ENCODE data around the gene APAF1.

The APAF1 gene

DNA sequence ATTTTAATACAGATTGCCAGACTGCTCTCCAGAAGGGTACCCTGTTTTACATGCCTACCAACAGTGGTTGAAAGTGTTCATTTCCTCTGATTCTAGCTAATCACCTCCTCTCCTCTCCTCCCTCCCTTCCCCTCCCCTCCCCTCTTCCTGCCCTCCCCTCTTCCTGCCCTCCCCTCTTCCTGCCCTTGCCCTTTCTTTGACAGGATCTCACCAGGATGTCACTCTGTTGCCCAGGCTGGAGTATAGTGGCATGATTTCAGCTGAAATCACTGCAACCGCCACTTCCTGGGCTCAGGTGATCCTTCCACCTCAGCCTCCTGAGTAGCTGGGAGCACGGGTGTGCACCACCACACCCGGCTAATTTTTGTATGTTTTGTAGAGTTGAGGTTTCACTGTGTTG, 24.7 kb downstream of the APAF1 start:
- FAIRE-seq, result no peak

DNA sequence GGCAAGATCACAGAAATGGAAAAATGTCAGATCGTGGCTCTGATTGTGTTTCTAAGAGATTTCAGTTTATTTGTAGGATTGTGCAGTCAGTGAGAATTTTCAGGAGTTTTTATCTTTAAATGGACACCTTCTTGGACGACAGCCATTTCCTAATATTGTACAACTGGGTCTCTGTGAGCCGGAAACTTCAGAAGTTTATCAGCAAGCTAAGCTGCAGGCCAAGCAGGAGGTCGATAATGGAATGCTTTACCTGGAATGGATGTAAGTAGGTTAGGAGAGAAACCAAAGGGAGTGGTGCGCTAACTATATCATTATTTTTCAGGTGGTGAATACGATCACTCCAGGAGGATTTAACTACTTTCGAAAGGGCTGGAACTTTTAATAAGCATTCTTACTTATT, 26.4 kb downstream of the APAF1 start:
- no peak for FAIRE-seq

DNA sequence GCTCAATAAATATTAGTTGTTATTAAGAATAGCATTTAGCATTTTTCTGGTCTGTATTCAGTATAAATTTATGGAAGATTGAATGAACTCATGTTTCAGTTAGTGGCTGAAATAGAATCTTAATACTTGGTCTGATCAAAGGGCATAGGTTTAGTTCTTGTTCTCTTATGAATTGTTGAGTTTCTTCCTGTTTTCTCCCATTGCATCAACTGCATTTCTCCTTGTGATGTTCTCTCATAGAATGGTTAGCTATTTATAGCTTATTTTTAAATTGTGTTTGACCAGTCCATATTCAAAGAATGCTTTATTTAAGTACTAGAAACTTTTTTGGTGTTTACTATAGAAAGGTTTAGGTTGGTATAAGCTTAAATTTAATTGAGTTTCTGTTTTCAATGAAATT, 29.8 kb downstream of the APAF1 start:
- FAIRE-seq, result no peak

GRCh38 chr12:98678236-98678945, 33.3 kb downstream of the APAF1 start:
- no peak for FAIRE-seq

DNA sequence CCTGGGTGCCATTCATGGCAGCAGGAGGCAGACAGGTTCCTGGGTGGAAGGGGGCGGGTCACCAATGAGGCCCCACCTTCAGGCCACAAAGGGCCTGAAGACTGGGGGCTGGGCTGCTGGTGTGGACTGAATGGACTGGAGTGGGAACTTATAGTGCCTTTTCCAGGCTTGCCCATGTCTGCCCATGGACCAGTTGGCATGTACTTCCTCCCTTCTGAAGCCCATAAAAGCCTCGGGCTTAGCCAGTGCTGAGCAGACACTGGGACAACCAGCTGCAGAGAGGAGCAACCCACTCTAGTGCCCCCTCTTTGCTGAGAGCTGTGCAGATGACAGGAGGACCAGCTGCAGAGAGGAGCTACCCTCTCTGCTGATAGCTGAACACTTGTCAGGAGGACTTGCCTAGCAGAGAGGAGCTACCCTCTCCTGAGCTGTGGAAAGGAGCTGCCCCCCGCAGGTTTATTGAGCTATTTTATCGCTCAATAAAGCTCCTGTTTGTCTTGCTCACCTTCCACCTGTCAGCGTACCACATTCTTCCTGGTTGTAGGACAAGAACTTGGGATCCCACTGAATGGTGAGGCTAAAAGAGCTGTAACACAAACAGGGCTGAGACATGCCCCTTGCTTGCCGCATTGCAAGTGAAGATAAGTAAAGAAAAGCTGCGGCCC, 34.0 kb downstream of the APAF1 start:
- no peak for FAIRE-seq

- no peak for FAIRE-seq
Observed at GRCh38 chr12:98679611-98680005, 34.5 kb downstream of the APAF1 start.

DNA sequence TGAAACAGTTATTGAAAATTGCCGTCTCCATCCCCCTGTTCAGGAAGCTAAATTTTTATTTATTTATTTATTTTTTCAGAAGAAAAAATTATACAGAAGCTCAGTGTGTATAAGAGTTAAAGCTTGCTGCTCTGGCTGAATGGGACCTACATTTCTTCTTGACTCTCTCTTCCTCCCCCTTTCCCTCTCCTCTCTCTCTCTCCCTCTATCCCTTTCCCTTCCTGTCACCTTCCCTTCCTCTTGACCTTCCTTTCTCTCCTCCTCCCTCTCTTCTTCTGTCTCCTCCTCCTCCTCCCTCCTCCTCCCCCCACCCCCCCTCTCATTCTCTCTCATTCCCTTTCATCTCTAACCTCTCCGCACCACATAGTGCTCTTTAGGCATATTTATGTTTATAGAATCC, 39.1 kb downstream of the APAF1 start:
- no peak for FAIRE-seq

DNA sequence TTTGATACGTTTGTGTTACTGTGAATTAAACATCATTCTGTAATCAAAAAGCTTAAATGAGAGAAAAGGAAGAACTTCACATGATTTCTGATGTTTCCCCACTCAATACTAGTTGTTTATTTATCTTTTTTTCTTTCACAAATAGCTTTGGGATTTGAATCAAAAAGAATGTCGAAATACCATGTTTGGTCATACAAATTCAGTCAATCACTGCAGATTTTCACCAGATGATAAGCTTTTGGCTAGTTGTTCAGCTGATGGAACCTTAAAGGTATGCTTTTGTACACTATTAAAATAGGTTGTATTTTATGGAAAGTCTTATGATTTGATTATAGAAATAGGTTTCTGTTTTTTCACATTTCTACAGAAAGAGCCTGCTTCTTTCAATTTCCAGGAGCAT, 41.5 kb downstream of the APAF1 start:
- FAIRE-seq, result no peak

- FAIRE-seq, result no peak
Observed at GRCh38 chr12:98691351-98691750, 46.3 kb downstream of the APAF1 start.

DNA sequence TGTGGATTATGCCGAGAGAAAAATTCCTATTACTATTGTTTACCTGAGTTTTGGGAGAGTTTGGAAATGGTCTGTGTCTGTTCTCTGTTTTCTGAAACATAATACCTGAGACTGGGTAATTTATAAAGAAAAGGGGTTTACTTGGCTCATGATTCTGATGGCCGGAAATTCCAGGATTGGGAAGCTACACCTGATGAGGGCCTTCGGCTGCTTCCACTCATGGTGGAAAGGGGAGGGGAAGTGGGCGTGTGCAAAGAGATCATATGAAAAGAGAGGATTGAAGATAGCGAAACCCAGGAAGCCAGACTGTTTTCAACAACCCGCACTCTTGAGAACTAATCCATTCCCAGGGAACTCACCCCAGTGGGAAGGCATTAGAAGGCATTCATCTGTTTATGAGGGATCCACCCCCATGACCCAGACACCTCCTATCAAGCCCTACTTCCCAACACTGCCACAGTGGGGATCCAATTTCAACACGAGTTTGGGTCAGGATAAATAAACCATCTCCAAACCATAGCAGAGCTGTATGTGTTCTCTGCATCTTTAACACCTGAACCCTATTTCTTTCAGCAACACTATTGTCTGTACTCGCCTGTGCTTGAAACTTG, 51.1 kb downstream of the APAF1 start:
- no peak for FAIRE-seq

GRCh38 chr12:98697209-98697608, 52.1 kb downstream of the APAF1 start:
- no peak for FAIRE-seq

- FAIRE-seq, result peak; percentile 60
Observed at GRCh38 chr12:98698603-98699463, 53.7 kb downstream of the APAF1 start.

- FAIRE-seq, result no peak
Observed at GRCh38 chr12:98699586-98699985, 54.5 kb downstream of the APAF1 start.

DNA sequence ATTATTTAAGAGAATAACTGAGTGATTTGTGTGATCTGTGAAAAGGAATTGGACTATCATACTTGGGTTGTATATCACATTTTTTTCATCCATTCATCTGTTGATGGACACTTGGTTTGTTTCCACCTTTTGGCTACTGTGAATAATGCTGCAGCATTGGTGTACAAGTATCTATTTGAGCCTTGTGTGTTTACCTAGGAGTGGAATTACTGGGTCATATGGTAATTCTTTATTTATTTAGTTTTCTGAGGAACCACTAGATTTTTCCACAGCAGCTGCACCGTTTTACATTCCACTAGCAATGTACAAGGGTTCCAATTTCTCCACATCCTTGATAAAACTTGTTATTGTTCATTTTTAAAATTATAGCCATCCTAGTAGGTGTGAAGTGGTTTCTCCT, 56.1 kb downstream of the APAF1 start:
- no peak for FAIRE-seq

DNA sequence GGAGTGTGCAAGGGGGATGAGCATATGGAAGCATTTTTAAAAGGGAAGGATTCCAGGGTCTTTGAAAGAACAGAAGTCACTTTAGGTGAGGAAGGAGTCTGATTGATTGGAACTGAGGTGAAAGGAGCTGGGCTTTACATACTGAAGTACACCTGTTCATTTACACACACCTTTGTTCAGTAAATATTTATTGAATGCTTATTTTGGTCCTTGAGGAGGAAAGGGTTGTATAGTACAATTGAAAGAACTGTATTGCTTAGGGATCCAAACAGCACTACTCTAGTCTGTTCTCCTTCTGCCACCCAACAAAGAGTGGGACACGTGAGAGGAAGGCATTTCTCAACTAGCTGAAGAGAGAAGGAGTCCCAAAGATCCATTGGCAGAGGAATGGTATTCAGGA, 63.9 kb downstream of the APAF1 start:
- no peak for FAIRE-seq

GRCh38 chr12:98714426-98714825, 69.3 kb downstream of the APAF1 start:
- no peak for FAIRE-seq

DNA sequence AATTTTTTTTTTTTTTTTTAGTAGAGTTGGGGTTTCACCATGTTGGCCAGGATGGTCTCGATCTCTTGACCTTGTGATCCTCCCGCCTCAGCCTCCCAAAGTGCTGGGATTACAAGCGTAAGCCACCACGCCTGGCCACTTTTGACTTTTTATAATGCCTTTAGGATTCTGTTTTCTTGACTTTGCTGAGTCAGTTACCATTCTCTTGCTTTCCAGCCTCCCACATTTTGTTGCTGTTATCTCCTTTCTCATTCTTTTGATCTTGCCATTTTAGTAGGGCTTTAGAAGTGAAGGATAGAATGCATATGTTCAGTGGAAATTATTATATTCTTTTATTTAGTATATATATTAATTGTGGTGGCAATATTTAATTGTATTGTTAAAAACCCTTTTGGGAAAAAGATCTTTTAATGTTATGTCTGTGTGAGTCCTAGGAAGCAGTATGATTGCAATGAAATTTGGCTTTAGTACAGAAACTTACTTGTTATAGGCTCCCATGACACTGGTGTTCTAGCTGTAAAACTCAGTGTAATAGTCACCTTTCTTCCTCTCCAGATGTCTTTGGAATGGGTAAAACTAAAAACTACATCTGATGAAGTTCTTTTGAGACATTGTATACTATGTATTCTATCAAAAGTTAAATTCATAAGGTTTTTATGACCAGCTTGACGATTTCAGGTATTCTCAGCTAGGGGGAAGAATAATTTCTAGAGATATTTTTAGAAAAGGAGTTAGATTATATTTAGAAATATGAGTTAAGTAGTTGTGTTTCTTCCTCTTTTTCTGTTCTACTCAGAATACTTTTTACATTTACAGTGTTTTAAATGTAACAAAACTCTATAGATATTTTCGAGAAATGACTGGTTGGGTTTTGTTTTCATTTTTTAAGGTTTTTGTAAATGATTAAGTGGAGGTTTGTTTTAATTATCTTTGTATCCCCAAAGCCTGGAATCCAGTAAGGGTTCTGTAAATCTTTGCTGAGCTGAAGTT, 74.7 kb downstream of the APAF1 start:
- no peak for FAIRE-seq

DNA sequence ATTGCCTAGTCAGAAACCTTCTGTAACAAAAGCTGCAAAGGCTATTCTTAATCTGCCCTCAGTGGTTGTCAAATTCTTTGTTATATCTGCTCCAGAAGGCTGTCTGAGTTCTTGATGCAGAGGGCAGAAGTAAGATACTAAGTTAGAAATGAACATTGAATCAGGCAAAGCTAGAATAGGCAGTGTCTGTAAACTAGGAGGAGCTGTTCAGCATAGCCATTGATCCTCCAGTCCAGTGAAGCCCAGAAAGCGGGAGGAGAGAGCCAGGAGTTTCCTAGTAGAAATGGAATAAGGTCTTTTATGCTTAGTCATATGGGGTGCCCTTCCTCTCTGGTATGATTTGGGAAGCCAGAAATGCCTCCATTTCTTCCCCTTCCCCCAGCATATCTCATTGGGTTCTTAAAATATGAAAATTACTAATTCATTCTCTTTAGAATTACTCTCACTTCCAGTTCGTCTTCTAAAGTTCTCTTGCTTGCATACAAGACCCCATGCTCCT, 76.2 kb downstream of the APAF1 start:
- FAIRE-seq, result no peak

GRCh38 chr12:98724384-98725155, 79.5 kb downstream of the APAF1 start:
- no peak for FAIRE-seq

- FAIRE-seq, result peak; percentile 50
Observed at GRCh38 chr12:98725476-98726247, 80.6 kb downstream of the APAF1 start.

Data from TTC549 (cell line).